GM18867 (cell line): ENCODE measurements around the gene PCDH10.
"Not testable (repeated sequence)": the region's sequence is repeated elsewhere in the genome, so short reads cannot be mapped to it uniquely, and the experiment has no call there.

ENCODE experiments used
- ATAC-seq: cut with Tn5 transposase; IDR thresholded peaks from one replicate; pipeline ENCODE4 v1.9.1; 2021; ENCODE audit warnings: mild to moderate bottlenecking, moderate library complexity; ENCODE audit not compliant: unreplicated experiment

The PCDH10 gene

DNA sequence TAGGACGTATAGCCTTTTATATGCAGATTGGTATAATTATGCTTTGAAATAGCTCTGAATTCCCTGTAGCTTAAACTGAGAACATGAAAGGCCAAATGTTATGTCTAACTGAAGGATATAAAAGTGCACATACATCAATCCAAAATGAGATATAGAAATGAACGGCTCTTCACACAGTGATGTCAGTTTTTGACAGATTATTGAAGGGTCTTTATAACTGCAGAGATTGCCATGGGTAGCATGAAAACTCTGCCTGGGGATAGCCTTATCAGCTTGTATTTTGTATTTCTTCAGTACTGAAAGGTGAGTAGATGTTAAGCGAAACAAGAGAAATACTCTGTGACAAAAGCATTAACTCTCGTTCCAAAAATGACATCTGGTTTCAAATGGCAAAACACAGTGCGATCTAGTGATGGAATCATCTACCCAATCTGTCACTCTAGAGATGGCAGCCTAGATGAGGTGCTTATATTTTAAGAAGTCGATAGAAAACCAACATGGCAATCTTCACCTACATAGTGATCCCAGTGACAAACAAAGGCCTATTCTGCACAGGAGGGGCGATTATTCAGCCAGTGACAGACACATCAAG, 59.7 kb downstream of the PCDH10 start:
- ATAC-seq, result no peak

DNA sequence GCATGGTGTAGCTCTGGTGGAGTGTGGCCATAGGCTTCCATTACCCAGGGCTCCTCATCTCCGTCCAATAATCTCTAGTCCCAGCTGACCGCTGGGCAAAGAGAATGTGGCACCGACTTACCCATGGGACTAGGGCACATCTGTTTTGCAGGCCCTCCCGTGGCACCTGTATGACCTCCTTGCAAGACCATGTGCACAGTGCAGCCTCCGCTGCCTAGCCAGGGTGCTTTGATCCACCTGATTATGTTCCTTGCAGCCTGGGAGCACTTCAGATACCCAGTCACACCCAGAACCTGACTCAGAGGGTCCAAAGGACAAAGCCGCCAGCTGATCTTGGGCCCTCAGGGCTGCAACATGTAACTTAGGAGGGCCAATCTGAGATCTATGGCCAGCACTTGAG, 84.8 kb downstream of the PCDH10 start:
- ATAC-seq, result no peak

DNA sequence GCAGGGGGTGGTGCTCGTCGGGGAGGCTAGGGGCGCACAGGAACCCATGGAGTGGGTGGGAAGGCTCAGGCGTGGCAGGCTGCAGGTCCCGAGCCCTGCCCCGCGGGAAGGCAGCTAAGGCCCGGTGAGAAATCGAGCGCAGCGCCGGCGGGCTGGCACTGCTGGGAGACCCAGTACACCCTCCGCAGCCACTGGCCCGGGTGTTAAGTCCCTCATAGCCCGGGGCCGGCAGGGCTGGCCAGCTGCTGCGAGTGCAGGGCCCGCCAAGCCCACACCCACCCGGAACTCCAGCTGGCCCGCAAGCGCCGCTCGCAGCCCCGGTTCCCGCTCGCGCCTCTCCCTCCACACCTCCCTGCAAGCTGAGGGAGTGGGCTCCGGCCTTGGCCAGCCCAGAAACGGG, 91.4 kb downstream of the PCDH10 start:
- not testable (repeated sequence) for ATAC-seq
